Fibroblast of peridontal ligament (primary cell): ENCODE measurements around the gene ZNF853.
"Not testable (repeated sequence)": the region's sequence is repeated elsewhere in the genome, so short reads cannot be mapped to it uniquely, and the experiment has no call there.

Experiments used
- DNase-seq: peaks from one replicate; pipeline ENCODE4 v3.0.0-alpha.2; 2010; ENCODE audit errors: extremely low read depth

The ZNF853 gene

DNA sequence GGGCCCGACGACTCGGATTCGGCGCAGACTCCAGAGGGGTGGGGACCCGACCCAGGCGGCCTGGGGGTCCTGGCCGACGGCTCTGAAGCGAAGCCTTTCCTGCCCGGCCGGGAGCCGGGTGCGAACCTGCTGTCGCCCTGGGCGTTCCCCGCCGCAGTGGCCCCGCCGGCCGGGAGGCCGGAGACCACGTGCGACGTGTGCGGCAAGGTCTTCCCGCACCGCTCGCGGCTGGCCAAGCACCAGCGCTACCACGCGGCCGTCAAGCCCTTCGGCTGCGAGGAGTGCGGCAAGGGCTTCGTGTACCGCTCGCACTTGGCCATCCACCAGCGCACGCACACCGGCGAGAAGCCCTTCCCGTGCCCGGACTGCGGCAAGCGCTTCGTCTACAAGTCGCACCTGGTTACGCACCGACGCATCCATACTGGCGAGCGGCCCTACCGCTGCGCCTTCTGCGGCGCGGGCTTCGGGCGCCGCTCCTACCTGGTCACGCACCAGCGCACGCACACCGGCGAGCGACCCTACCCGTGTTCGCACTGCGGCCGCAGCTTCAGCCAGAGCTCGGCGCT is 37.1 kb downstream of the ZNF853 start:
- DNase-seq: no peak

DNA sequence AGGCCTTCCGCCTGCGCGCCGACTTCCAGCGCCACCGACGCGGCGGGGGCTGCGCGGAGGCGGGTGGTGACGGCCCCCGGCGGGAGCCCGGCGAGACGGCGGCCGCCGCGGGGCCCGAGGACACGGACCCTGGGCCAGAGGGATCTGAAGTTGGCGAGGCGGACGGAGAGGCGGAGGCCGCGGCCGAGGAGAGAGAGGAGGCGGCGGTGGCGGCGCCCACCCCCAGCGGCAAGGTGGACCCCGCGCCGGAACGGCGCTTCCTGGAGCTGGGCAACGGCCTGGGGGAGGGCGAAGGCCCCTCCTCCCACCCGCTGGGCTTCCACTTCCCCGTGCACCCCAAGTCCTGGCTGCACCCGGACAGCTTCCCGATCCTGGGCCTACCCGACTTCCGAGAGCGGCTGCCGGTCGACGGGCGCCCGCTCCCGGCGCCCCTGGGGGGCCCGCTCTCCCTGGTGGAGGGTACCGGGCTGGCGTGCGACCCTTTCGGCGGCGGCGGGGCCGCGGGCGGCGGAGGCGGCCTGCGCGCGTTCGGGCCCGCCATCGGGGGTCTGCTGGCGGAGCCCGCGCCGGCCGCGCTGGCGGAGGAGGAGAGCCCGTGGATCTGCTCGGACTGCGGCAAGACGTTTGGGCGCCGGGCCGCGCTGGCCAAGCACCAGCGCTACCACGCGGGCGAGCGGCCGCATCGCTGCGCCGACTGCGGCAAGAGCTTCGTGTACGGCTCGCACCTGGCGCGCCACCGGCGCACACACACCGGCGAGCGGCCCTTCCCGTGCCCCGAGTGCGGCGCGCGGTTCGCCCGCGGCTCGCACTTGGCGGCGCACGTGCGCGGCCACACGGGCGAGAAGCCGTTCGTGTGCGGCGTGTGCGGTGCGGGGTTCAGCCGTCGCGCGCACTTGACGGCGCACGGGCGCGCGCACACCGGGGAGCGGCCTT is 37.9 kb downstream of the ZNF853 start:
- no peak for DNase-seq

DNA sequence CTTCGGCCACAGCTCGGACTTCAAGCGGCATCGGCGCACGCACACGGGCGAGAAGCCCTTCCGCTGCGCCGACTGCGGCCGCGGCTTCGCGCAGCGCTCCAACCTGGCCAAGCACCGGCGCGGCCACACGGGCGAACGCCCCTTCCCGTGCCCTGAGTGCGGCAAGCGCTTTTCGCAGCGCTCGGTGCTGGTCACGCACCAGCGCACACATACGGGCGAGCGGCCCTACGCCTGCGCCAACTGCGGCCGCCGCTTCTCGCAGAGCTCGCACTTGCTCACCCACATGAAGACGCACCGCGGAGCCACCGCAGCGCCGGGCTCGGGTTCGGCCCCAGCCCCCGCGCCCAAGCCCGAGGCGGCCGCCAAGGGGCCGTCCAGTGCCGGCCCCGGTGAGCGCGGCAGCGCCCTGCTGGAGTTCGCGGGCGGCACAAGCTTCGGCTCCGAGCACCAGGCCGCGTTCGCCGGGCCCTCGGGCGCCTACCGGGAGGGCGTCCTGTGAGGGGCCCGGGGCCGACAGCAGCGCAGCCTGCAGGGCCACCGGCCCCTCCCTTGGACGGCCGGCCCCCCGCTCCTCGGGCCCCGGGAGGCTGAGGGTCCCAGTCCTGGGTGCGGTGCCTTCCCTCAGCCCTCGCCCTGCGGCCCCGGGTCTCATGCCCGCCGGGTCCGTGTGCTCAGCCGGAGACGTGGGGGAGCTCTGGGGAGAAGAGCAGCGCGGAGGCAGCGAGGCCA is 38.9 kb downstream of the ZNF853 start:
- no peak for DNase-seq

DNA sequence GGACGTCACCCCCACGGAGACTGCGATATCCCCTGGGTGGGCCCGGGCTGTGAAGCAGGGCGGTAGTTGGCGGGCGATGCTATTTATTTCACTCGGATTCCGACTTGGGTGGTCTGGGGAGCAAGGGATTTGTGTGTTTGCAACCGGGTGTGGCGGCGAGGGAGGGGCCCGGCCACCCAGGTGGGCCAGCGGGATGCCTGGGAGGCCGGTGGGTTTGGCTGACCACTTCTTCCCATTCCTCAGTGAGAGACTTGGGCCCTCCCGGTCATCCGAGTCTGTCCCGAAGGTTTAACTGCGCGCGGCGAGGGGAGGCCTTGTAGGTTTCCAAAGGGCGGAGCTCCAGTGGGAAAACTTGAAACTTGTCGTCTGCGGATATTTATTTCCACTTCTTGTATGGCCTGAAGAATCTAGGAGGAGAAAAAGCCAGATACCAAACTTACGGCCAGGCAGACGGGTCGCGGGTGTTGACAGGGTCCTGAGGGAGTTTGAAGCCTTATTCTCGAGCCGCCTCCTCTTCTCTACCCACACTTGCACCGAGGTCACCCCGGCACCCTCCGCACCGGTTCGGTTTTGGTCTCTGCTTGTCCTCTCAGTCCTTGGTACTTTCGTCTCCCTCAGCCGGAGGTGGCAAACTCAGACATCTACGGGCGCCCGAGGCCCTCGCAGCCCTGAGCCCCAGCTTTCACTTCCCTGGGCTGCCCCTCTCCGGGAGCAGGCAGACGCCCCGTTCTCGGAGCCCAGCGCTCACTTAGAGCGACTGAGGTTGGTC is 39.6 kb downstream of the ZNF853 start:
- DNase-seq: no peak

DNA sequence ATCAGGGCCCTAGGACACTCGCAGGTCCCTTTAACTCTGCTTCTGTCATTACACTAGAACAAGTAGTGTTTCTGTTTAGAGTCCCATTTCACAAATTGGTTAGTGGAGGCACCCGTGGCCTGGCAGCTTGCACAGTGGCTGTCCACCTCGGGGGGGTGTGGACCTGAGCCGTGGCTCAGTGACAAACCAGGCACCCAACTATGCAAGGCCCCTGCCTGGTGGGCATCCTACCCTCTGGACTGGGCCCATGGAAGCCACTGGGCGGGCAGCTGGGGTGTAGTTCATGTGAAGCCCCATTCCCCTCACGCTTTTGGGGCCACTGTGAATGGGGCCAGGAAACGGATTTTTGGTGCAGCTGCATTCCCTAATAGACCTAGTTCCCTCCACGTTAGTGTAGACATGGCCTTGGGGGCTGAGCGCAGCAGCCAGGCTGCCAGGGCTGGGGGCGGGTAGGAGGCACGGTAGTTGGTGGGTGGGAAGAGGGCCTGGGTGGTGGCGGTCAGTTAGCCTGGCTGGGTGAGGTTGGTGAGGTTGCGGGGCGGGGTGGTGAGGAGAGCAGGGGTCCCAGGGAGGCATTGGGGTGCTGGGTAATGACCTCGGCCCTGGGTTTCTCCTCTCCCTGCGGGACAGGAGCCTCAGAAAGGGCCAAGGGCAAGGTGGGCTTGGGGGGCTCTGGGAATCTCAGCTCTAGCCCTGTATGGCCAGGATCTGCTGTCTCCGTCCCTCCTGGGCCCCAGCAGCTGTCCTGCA is 40.4 kb downstream of the ZNF853 start:
- DNase-seq: no peak

DNA sequence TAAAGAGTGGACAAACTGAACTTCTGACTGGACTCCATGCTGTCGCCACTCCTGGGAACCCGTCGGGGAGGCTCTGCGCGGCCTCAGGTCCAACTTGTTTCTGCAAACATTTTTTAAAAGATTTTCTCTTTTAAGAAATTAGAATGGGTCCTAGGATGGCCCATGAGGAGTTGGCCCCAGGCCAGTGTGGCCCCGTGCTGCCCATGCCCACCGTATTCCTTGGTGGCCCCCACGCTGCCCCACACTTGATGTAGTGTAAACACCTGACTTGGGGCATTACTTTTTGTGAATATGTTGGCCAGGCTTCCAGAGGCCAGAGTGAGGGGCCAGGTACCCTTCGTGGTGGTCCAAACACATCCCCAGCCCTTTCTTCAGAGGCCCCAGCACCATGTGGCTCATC is 41.0 kb downstream of the ZNF853 start:
- DNase-seq: no peak

DNA sequence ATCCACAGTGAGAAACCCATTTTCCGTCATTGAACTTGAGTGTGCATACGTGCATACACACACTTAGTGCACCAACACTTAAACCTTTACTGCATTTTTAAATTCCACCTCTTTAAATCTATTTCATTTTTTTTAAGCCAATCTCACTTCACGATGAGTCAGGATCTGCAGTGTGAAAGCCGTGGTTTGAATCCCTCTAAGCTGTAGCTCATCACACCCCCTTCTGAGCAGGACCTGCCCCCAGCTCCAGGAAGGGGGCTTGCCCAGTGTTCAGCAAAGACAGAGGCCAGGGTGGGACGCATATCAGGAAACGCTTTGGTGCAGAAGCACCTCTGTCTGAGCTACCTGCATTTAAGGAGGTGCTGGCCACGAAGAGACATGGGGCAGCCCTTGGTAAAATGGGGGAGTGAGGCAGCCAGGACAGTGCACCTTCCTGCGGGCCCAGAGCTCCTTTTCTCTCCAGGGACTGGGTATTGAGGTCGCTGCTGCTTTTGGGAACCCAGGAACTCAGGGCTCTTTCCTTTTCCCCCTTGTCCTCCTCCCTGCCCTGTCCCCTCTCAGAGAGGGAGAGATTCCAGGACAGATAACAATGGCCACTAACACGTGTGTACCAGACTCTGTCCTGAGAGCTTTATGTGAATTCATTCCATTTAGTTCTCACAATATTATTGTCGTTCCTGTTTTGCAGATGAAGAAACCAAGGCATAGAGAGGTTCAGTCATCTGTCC is 43.4 kb downstream of the ZNF853 start:
- no peak for DNase-seq

DNA sequence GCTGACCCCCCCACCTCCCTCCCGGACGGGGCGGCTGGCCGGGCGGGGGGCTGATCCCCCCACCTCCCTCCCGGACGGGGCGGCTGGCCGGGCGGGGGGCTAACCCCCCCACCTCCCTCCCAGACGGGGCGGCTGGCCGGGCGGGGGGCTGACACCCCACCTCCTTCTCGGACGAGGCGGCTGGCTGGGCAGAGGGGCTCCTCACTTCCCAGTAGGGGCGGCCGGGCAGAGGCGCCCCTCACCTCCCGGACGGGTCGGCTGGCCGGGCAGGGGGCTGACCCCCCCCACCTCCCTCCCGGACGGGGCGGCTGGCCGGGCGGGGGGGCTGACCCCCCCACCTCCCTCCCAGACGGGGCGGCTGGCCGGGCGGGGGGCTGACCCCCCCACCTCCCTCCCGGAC is 55.4 kb downstream of the ZNF853 start:
- DNase-seq: not testable (repeated sequence)
